ENCODE data around the gene MTHFSD. TPM values are rescaled to one million over a fixed set of nuclear protein-coding genes. Genes with fewer than 3 reads are reported as not detected.

MTHFSD gene
- polyA plus RNA-seq, 3 donors, result 24.5 to 32.6 (median 32.4) TPM

DNA sequence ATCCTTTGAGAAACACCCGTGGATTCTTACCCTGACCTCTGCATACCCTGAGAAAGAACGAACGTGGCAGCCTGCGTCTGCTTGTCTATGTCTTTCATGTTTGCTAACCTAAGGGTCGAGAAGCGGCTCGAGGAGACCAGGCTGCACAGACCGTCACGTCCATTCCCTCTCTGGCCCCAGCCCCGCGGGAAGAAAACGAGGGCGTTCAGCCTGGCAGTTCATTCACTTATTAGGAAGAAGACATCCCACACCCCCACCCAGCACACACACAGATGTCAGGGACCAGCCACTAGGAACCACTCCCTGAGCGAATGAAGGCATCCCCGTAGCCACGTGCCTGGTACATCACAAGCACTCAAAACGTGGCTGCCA lies 655 bp upstream of the MTHFSD start:
- DNase-seq, result no peak

- DNase-seq, result no peak
Measured at GRCh38 chr16:86554599-86554916, 477 bp downstream of the MTHFSD start.

DNA sequence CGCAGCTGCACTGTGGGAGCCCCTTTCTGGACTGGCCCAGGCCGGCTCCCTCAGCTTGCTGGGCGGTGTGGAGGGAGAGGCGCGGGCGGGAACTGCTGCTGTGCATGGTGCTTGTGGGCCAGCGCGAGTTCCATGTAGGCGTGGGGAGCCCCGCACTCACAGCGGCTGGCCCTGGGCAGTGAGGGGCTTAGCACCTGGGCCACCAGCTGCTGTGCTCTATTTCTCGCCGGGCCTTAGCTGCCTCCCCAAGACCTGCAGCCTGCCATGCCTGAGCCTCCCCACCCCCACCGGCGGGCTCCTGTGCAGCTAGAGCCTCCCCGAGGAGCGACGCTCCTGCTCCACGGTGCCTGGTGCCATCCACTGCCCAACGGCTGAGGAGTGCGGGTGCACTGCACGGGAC lies 1.7 kb downstream of the MTHFSD start:
- no peak for DNase-seq

DNA sequence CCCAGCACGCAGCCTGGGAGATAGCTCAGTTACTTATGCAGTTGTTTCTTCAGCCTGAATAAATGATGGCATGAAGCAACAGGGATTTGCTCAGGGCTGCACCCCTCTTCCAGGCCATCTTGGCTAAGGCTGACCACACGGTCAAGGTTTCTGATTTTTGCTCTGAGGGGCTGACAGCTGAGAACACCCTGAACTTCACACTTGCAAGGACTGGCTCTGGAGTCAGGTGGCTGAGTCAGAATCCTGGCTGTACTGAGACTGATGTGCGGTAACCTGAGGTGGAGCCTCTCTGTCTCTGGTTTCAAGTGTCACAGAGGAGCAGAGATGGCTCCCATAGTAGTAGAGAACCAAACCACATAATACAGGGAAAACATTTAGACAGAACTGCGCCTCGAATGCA lies 4.8 kb downstream of the MTHFSD start:
- no peak for DNase-seq

GRCh38 chr16:86549893-86550190 lies 5.2 kb downstream of the MTHFSD start:
- DNase-seq, result no peak

GRCh38 chr16:86549076-86549892 lies 5.8 kb downstream of the MTHFSD start:
- no peak for DNase-seq

DNA sequence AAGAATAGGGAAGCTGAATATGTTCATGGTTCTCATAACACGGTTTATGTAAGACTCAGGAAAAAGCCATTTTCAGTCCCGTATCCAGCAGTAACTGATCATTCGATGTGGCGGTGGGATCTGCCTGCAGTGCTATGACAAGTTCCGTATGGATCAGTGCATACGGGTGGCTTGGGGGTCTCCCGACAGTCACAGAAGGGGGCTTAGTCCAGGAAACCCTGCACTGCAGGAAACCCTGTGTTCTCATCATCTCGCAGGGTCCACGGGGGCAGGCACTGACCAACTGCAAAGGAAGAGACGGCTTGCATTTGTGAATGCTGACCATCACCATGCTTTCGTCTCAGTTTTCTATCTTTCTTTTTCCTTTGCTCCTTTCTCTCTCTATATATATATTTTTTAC lies 7.7 kb downstream of the MTHFSD start:
- DNase-seq, result no peak

- no peak for DNase-seq
Measured at GRCh38 chr16:86546638-86547013, 8.4 kb downstream of the MTHFSD start.

GRCh38 chr16:86545954-86546637 lies 8.9 kb downstream of the MTHFSD start:
- no peak for DNase-seq

DNA sequence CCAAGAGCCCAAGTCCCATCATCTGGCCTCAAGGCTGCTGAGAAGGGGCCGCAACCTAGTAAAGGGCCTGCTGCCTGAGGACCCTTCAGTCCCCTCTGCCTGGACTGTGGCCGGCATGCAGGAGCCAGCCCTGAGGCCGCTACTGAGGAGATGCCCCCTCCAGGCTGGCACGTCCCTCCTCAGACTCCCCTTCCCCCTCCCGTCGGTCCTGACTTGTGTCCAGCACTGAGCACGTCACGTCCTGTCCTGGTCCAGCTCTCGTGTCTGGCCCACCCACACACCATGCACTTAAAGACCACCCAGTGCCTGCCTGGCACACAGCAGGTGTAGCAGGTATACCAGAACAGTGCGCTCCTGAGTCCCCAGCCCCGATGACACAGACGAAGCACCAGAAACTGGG lies 9.6 kb downstream of the MTHFSD start:
- DNase-seq, result no peak

GRCh38 chr16:86542756-86543750 lies 12.0 kb downstream of the MTHFSD start:
- DNase-seq, result no peak

GRCh38 chr16:86541560-86541959 lies 13.5 kb downstream of the MTHFSD start:
- DNase-seq, result no peak

DNA sequence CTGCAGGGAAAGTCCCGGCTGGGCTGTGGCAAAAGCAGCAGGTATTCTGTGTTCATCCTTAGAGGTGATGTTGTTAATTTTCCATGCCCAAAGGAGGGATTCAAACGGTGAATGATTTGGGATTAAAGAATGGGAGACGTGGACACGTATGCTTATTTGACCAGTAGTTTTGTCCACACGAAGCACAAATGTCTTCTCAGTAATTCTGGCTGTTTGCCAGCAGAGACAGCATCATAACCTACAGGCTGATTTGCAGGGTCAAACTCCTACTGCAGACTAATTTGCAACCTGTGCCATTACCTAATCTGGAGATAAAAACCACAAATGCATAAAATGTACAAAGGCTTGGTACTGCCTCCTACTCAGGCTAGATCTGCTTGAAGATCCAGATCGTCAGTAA lies 14.1 kb downstream of the MTHFSD start:
- DNase-seq, result no peak

- no peak for DNase-seq
Measured at GRCh38 chr16:86538196-86538780, 16.7 kb downstream of the MTHFSD start.

- DNase-seq, result no peak
Measured at GRCh38 chr16:86537486-86537885, 17.5 kb downstream of the MTHFSD start.

DNA sequence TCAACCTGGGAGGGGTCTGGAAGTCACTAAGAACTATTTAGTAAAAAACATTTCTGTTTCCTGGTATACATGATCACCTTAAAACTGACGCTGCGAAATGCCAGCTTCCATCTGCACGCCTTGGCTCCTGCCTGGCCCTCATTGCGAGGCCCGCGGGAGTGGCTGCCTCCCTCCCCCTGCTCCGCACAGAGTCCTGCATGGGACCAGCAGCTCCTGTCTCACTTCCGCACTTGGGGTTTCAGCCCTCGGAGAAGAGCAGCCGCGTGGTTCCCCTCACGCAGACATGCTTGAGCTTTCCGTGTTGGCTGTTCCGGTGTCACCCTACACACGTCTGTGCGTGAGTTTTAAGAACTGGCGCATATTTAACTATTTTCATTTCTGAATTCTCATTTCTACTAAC lies 18.4 kb downstream of the MTHFSD start:
- DNase-seq, result no peak

- DNase-seq, result no peak
Measured at GRCh38 chr16:86534779-86535615, 20.0 kb downstream of the MTHFSD start.

- no peak for DNase-seq
Measured at GRCh38 chr16:86533767-86534351, 21.2 kb downstream of the MTHFSD start.

GRCh38 chr16:86533076-86533475 lies 22.0 kb downstream of the MTHFSD start:
- no peak for DNase-seq

- DNase-seq, result no peak
Measured at GRCh38 chr16:86532526-86532815, 22.6 kb downstream of the MTHFSD start.
